Spleen (tissue), 11 donors: ENCODE measurements around the gene RABL2B. TPM values are rescaled to one million over a fixed set of nuclear protein-coding genes. Genes with fewer than 3 reads are reported as not detected.

Experiments used
- DNase-seq: peaks from one replicate; pipeline ENCODE4 v3.0.0-alpha.2; 2020
- H3K27ac ChIP-seq, 8 donors: fragments of 200-600 bp; sonication (generic) in 7 of 8; 1 replicate in 4 of 8; 2 replicates in 4 of 8; pipeline versions ENCODE4 v1.5.0 to v1.8.0; 2016 to 2021; ENCODE audit warnings: inconsistent platforms in 4 of 8, mild to moderate bottlenecking in 4 of 8, moderate library complexity in 1 of 8
- H3K27me3 ChIP-seq, 7 donors: fragments of 200-600 bp; sonication (generic) in 6 of 7; replicated peaks in 1 of 7; 1 replicate in 4 of 7; 2 replicates in 3 of 7; pipeline versions ENCODE4 v1.5.0 to v1.8.0; 2016 to 2021; ENCODE audit warnings: inconsistent platforms in 3 of 7, mild to moderate bottlenecking in 1 of 7
- H3K36me3 ChIP-seq, 6 donors: fragments of 200-600 bp; sonication (generic) in 5 of 6; 1 replicate in 4 of 6; 2 replicates in 2 of 6; pipeline versions ENCODE4 v1.5.0 to v1.8.0; 2016 to 2021; ENCODE audit warnings: inconsistent platforms in 2 of 6
- H3K4me1 ChIP-seq, 6 donors: fragments of 200-600 bp; sonication (generic) in 5 of 6; 1 replicate in 3 of 6; 2 replicates in 3 of 6; pipeline versions ENCODE4 v1.5.0 to v1.8.0; 2016 to 2021; ENCODE audit warnings: inconsistent platforms in 3 of 6
- H3K4me3 ChIP-seq, 8 donors: fragments of 200-600 bp; sonication (generic) in 7 of 8; 1 replicate in 4 of 8; 2 replicates in 4 of 8; pipeline versions ENCODE4 v1.5.0 to v1.8.0; 2016 to 2021; ENCODE audit warnings: inconsistent platforms in 4 of 8, mild to moderate bottlenecking in 4 of 8, moderate library complexity in 2 of 8
- H3K9me3 ChIP-seq, 8 donors: fragments of 200-600 bp; sonication (generic) in 7 of 8; 1 replicate in 4 of 8; 2 replicates in 4 of 8; pipeline versions ENCODE4 v1.5.0 to v1.8.0; 2016 to 2021; ENCODE audit warnings: inconsistent platforms in 4 of 8
- POLR2AphosphoS5 ChIP-seq, 3 donors: sonication (generic); formaldehyde crosslinking; IDR thresholded peaks; one replicate each; pipeline ENCODE4 v1.5.1; 2017; ENCODE audit warnings: antibody characterized with exemption in 3 of 3
- WGBS, 5 donors: extraction: QIAGEN DNeasy Blood & Tissue Kit in 3 of 5; methylation state at CpG; one replicate each; pipeline versions ENCODE4 v1.1.5 to v1.1.7; 2013 to 2018; 5-methylcytosine and 5-hydroxymethylcytosine counted together
- intact Hi-C: fragments of 100-400 bp; cut with DNase I; formaldehyde crosslinking; loops from one replicate; pipeline ENCODE4 v1.15.0; 2023; ENCODE audit warnings: low total_unique reads
- polyA plus RNA-seq, 3 donors: library from polyadenylated mRNA; stranded (reverse); fragments of 200-250 nt; gene quantifications; one replicate each; pipeline ENCODE4 v1.2.1, GENCODE V29; 2013
- total RNA-seq, 7 donors: library from RNA; depleted of rRNA in 3 of 7; stranded (reverse); fragments of >200 nt in 3 of 7; fragmentation: NEBNext Ultra II Directional in 4 of 7; extraction: Animal tissue kit (Norgen Biotek cat#: 25700) in 4 of 7; gene quantifications; one replicate each; pipeline versions ENCODE4 v1.1.0 to v1.2.1, GENCODE V29; 2016 to 2021
- TF ChIP-seq, protein P1 (sequence below), 11 experiments: fragments of 200-600 bp in 7 of 11; fragments of 450-650 bp in 4 of 11; sonication (generic) in 4 of 11; IDR thresholded peaks in 8 of 11; conservative IDR thresholded peaks in 3 of 11; 1 replicate in 7 of 11; 2 replicates in 4 of 11; pipeline versions ENCODE4 v1.4.0 to v1.8.0; 2016 to 2021; ENCODE audit warnings: antibody characterized with exemption in 11 of 11, inconsistent platforms in 4 of 11, mild to moderate bottlenecking in 1 of 11
- donor health status: healthy with polysubstance abuse.
- donor health status: DM: no; HTN: no; CAD: no; lungs with moderate emphysema.
- donor health status: DM: no; HTN: no; CAD: no.
- donor health status: Bipolar disorder and iron deficiency.
- donor health status: healthy.
- donor health status: DM: no; HTN: no; CAD: no.
- donor health status: DM: yes; HTN: yes; CAD: no.

The RABL2B gene
- total and polyA plus RNA-seq, 10 donors = 14.5 to 46.9 (median 19.2) TPM

DNA sequence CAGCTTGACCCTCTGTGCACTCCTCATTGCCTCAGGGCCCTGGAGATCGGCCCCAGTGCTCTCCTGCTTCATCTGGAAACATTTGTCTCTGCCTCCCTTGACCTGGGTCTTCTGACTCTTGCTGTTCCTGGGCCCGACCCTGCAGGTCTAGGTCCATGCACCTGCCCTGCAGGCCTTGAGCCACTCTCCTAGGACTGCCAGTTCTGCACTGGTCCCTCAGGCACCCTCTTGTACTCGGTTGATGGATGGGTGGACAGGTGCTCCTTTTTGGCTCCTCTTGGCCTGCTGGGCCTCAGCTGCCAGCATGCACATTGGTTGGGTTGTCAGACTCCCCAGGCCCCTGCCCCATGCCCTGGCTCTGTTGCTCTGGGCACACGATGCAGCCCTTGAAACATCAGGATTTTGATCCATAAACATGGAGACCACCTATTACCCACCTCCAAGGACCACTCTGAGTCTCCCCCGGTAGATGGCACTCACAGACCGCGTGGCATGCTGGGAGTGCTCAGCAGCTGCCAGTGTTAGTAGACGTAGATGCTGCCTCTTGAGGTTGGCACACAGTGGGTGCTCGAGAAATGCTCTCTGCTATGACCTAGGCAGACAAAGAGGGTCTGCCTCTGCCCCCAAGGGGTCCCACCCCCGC lies 65.6 kb downstream of the RABL2B start:
- intact Hi-C loops = no loop called here
- no peak for DNase-seq
- H3K4me1 ChIP-seq = peaks cover 0 to 85% (median 30%) of the 10 kb centered on the region in 6 donors
- H3K27me3 ChIP-seq = peaks cover 0 to 10% (median 0%) of the 10 kb centered on the region in 7 donors
- no peak overlapping the region for H3K4me3 ChIP-seq
- no peaks in the 10 kb centered on the region for H3K9me3 ChIP-seq
- H3K36me3 ChIP-seq = peaks cover 0 to 54% (median 0%) of the 10 kb centered on the region in 6 donors
- no peak overlapping the region for H3K27ac ChIP-seq
- peak in 2 of 3 donors; percentile 40 to 52 for TF ChIP-seq POLR2AphosphoS5 (IDR thresholded peaks at IDR 0.05)
- TF ChIP-seq, protein P1, sequence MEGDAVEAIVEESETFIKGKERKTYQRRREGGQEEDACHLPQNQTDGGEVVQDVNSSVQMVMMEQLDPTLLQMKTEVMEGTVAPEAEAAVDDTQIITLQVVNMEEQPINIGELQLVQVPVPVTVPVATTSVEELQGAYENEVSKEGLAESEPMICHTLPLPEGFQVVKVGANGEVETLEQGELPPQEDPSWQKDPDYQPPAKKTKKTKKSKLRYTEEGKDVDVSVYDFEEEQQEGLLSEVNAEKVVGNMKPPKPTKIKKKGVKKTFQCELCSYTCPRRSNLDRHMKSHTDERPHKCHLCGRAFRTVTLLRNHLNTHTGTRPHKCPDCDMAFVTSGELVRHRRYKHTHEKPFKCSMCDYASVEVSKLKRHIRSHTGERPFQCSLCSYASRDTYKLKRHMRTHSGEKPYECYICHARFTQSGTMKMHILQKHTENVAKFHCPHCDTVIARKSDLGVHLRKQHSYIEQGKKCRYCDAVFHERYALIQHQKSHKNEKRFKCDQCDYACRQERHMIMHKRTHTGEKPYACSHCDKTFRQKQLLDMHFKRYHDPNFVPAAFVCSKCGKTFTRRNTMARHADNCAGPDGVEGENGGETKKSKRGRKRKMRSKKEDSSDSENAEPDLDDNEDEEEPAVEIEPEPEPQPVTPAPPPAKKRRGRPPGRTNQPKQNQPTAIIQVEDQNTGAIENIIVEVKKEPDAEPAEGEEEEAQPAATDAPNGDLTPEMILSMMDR (IDR thresholded peaks at IDR 0.05 in 8 of 11, conservative IDR thresholded peaks at IDR 0.05 in 3 of 11) = no peak
- WGBS, 5 donors = 77 to 83% (median 80%) methylated on average over 10 of the region's 10 CpGs

Other genes with a start within 250 kb of the RABL2B start
- gene KLHDC7B, start 237.7 kb downstream of the RABL2B start, total RNA-seq = 1 to 10 TPM; 2.6 to 5.0 (median 3.4) TPM
- 1 to 10 TPM; 2.6 to 3.8 (median 3.5) TPM for gene KLHDC7B, start 237.7 kb downstream of the RABL2B start, polyA plus RNA-seq
- gene SYCE3, start 220.7 kb downstream of the RABL2B start, total RNA-seq = 1 to 10 TPM in 1 of 7 donors, not detected in 6; 3.0 TPM
- under 1 TPM in 1 of 3 donors, not detected in 2; 0.50 TPM for gene SYCE3, start 220.7 kb downstream of the RABL2B start, polyA plus RNA-seq
- gene CPT1B, start 205.2 kb downstream of the RABL2B start, total RNA-seq = 10 to 100 TPM; 25.0 to 46.4 (median 31.5) TPM
- gene CPT1B, start 205.2 kb downstream of the RABL2B start, polyA plus RNA-seq = 10 to 100 TPM; 23.6 to 55.3 (median 37.0) TPM
- 100 to 1,000 TPM in 5 of 7 donors, 10 to 100 TPM in 2; 94.4 to 142 (median 111) TPM for gene CHKB, start 200.8 kb downstream of the RABL2B start, total RNA-seq
- gene CHKB, start 200.8 kb downstream of the RABL2B start, polyA plus RNA-seq = 100 to 1,000 TPM; 161 to 502 (median 339) TPM
- 1 to 10 TPM in 3 of 7 donors, under 1 TPM in 4; 0.64 to 2.7 (median 0.79) TPM for gene MAPK8IP2, start 182.8 kb downstream of the RABL2B start, total RNA-seq
- gene MAPK8IP2, start 182.8 kb downstream of the RABL2B start, polyA plus RNA-seq = under 1 TPM; 0.22 to 0.99 (median 0.29) TPM
- 10 to 100 TPM; 51.0 to 80.2 (median 58.7) TPM for gene ARSA, start 155.5 kb downstream of the RABL2B start, total RNA-seq
- gene ARSA, start 155.5 kb downstream of the RABL2B start, polyA plus RNA-seq = 100 to 1,000 TPM in 1 of 3 donors, 10 to 100 TPM in 2; 26.0 to 108 (median 86.7) TPM
- 100 to 1,000 TPM in 3 of 7 donors, 10 to 100 TPM in 4; 55.5 to 264 (median 89.1) TPM for gene SHANK3, start 110.8 kb downstream of the RABL2B start, total RNA-seq
- gene SHANK3, start 110.8 kb downstream of the RABL2B start, polyA plus RNA-seq = 100 to 1,000 TPM in 1 of 3 donors, 10 to 100 TPM in 1, 1 to 10 TPM in 1; 9.9 to 112 (median 31.8) TPM
- gene ACR, start 45.4 kb downstream of the RABL2B start, total RNA-seq = 10 to 100 TPM in 1 of 7 donors, 1 to 10 TPM in 5, under 1 TPM in 1; 0.88 to 12.5 (median 2.3) TPM
- gene ACR, start 45.4 kb downstream of the RABL2B start, polyA plus RNA-seq = 1 to 10 TPM in 1 of 3 donors, under 1 TPM in 2; 0.21 to 1.2 (median 0.67) TPM